Activated T-cell treated with anti-CD3 and anti-CD28 coated beads for 4 hours (primary cell): ENCODE data around the gene KCNN3.

ENCODE experiments used
- DNase-seq: peaks from one replicate; pipeline ENCODE4 v3.0.0-alpha.2; 2020

The KCNN3 gene

DNA sequence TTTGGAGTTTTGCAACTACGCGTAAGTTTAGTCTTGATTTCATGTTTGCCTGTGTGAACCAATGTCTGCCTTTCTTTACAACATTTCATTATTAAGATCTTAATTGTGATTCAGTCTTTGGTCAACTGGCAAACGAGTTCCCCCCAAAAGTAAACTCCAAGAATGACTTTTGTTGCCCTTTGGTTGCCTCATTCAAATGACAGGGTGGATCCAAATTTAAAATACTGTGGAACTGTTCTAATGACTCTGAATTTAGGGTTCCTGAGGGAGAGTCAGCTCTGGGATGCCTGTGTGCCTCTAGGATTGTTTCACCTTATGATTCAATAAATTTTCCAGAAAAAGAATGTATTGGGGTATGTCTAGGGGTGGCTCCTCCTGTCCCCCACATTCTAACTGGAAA is 105.3 kb downstream of the KCNN3 start:
- no peak for DNase-seq

DNA sequence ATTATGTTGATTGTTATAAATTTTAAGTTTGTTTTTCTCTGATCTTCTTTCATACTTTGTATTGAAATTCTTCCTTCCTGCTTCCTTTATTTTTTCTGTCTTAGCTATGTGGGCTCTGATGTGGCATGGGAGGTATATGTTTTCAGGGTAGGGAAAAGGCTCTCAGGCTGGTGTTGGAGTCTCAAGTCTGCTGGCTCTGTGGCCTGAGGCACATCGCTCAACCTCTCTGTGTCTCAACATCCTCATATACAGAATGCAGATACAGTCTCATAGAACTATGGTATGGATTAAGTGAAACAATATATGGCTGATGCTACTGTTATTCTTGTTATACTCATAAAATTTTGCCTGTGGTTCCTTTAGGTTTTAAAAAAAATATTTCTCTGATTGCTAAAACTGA is 105.9 kb downstream of the KCNN3 start:
- no peak for DNase-seq

DNA sequence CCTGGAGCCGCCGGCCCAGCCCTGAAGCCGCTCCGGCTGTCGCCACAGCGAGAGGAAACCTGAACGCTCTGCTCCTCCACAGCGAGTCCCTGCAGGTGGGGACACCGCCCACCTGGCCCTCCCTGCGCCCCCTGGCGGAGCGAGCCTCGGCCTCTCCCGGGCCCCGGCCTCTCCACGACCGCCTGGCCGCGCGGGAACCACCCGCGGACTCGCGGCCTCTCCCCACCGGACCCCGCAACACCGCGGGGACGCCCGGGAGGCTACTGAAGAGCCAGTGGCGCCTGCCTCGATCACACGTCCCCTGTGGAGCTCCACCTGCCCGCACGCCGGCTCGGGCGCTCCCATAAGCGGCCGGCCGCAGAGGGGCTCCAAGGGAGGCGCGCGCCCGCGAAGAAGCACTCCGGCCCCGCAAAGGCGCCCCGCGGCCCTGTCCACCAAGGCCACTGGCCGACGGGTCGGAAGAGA is 109.6 kb downstream of the KCNN3 start:
- DNase-seq, result peak; percentile 84

DNA sequence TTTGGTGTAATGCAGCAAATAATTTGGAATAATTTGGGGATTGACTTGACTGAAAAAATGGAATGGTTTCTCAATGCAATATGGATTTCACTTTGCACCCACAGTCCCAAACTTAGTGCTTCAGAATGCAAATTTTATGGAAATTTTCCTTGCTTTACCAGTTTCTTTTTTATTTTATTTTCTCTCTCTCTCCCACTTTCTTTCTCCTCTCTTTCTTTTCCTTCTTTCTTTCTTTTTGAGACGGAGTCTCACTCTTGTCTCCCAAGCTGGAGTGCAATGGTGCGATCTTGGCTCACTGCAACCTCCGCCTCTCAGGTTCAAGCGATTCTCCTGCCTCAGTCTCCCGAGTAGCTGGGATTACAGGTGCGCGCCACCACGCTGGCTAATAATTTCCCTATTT is 110.3 kb downstream of the KCNN3 start:
- DNase-seq, result no peak

DNA sequence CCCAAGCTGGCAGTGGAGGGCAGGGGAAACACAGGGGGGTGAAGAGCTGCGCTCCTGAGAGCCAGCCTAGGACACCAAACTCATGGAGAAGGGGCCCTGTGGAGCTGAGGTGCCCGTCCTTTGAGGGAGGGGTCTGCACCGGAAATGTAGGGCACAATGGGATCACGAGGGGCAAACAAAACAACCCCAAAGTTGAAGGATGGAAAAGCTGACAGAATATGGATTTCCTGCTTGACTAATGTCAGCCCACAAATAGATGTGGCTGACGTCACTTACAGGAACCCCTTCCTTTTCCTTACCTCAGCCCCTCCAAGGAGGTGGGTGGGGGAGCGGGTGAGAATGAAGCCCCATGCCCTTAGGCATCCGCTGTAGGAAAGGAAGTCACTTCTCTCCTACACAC is 110.9 kb downstream of the KCNN3 start:
- DNase-seq, result peak; percentile 76

DNA sequence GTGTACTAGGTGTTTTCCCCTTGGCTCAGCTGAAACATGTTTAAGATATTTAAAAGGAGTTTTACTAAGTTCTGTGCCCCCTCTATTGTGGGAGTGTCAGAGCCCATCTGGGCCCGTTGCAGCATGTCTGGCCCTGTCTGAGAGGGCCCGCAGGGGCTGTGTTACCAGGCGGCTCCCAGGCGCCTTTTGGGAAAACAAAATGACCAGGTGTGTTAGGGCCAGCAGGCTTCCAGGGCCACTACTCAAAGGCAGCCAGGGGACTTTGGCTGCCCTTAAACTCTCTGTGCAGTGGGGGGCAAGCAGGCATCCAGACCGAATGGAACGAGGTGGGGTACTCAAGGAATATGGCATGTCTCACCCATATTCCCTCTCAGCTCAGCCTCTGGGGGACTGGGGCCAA is 111.7 kb downstream of the KCNN3 start:
- no peak for DNase-seq

DNA sequence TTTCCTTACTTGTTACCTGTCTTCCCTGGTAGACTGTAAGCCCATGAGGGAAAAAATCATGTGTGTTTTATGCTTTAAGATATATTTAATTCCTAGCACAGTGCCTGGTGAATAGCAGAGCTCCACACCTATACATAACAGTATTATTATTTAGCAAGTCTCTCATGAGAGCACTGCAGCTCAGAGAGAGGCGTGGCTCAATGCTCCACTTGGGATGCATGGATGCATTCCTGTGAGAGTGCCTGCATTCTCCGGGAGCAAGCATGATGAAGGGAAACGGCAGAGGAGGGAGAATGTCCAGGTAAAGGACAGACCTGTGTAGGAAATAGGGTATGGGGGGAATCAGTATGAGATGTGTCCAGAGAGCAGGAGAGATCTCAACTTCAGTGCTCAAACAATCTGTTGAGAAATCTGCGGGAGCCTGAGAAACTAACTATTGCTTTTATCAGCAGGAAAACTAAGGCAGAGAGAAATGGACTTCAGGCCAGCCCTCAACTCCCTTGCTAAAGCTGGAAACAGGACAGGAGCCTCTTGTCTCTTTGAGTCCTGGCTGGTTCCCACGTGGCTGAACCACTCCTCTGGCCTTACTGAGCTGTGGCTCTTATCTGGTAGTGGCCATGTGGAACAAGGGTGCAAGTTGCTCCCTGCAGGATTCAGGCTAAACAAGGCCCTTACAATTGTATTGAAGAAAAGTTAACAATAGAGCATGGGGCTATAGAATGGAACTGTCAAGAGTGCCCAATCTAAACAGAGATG is 113.1 kb downstream of the KCNN3 start:
- DNase-seq, result no peak

DNA sequence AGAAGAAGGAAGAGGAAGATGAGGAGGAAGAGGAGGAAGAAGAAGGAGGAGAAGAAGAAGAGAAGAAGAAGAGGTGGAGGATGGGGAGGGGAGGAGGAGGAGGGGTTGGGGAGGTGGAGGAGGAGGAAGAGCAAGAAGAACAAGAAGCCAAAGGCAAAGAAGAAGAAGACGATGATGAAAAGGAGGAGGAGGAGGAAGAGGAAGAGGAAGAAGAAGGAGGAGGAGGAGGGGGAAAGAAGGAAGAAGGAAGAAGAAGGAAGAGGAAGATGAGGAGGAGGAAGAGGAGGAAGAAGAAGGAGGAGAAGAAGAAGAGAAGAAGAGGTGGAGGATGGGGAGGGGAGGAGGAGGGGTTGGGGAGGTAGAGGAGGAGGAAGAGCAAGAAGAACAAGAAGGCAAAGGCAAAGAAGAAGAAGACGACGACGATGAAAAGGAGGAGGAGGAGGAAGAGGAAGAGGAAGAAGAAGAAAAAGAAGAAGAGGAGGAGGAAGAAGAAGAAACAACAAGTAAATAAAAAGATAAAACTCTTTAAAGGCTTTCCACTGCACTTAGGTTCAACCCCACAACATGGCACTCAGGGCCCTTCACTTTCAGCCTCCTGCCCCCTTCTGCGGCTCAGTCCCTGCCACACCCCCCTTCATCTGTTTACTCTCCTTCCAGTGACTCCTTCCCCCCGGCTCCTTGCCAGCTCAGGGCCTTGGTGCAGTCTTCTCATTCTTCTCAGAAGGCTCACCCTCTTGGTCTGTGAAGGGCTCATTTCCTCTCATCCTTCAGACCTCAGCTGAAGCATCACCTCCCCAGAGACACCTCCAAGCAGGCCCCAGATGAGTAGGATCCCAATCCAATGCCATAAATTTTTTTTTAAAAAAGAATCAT is 114.0 kb downstream of the KCNN3 start:
- no peak for DNase-seq

DNA sequence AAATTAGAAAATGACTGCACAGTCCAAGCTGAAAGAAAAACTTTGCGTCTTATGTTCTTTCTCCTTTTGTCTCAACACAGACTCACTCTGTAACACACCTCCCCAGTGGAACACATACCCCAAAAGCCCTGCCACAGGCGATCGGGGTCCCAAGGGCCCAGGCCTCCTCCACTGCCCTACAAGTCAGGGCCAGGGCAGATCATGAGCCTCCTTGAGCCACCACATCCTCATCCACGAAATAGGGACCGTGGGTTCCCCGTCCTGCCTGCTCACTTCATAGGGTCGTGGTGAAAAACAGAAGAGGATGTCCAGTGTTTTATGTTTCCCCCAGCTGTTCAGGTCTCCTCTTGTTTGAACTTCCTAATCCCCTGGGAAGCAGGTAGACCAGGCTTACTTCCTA is 116.7 kb downstream of the KCNN3 start:
- DNase-seq, result no peak

DNA sequence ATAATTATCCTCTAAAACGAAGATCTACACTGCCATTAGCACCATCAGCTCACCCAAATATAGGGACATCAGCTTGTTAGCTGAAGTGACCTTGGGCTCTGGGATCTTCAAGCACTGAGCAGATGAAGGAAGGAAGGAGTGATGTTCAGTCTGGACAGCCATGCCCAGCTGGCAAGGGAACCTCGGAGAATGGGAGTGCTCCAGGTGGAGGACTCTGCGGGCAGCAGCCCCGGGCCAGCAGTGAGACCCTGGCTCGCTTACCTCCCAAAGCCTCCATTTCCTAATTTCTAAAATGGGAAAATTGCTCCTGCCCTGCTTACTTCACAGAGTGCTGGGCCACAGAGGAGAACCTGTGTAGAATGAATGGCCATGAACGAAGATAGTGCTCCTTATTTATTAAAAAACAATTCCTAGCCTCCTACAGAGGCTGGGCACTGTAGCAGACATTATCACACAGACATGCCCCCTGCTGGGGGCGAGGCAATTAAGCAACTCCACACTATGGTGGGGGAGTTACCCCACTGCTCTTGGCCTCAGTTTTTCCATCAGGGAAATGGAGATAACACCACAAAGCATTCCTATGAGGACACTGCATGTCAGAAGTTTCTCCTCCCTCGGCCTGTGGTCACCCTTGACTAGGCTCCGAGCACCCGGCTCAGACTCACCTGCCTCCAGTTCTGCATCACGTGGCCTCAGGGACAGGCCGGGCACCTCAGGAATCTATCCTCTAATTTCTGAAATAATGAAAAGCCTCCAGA is 117.6 kb downstream of the KCNN3 start:
- DNase-seq, result no peak

DNA sequence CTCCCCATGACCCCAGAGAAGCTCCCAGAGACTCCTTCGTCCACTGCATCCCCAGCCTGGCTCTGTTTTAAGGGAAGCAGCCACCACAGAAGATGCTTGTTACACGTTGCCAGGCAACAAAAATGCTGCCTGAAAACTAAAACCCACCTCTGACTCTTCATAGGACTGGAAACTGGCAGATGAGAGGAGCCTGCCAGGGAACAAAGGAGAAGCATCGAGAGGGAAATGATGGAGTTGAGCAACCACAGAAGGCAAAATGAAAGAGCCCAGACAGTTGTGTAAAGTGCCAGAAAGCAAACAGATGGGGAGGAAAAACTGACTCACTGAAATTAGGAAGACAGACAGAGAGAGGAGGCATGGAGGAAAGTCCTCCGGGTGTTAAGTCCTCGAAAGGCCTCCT is 118.4 kb downstream of the KCNN3 start:
- no peak for DNase-seq

DNA sequence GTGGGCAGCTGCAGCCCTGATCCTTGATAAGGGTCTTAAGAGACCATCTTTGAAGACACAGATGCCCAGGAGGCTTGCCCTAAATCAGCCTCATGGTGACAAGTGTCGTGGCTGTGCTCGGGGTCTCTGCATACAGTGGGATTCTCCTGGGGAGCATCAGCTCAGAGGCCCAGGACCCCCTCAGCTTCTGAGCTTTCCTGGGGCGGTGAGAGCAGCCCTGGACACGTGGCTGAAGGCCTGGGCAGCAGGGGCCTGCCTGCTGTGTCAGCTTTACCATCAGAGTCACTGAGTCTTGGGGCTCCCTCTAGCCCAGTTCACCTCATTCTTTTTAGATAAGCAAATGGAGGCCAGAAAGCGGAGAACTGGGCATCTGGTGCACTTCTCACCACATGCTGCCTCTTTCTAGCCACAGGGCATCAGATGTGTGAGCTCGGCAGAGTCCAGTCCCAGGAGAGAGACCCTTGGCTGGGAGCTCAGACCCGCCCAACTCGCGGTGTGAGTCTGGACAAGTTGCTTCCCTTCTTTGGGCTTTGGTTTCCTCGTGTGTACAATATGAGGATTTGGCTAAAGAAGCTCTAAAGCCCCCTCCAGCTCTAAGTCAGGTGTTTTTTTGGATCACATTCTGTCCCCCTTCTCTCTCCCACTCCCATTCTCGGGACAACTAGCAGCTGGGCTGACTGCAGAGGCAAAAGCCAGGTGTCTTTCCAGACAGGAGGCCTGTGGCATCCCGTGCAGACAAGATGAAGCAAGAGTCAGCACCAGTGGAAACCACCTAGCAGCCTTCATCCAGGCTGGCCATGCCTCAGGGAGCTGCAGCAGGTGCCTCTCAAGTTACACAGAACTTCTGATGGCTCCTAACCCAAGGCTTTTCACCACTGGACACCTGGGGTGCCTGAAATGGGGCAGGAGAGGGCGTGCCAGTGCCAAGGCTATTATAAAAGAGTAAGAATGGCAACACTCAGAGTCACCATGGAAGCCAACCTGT is 119.1 kb downstream of the KCNN3 start:
- no peak for DNase-seq

DNA sequence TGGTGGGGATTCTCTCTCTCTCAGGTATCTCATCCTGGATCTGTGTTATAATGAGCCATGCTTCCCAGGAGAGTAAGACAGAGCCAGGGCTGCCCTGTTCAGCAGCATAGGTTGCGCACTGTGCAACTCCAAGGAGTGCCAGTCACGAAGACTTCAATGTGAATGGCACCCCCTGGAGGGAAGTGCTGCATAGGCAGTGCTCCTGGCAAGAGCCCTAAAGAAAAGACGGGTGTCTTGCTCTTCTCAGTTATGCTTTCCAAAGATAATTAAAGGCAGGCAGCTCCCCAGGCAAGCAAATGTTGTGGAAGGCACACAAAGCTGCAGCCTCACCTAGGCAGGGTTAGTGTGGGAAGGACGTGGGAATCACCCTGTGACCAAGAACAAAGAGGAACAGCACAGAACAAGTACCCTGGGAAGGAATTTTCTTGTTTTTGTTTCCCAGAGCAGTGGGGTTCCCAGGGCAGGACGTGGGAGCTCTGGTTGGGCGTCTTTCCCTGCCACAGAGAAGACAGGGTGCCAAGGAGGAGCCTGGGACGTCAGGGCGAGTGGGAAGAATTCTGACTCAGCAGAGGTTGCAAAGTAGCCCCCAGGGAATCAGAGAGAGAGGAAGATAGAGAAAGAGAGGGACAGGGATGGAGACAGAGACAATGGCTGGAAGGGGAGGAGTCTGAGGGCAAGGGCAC is 120.9 kb downstream of the KCNN3 start:
- DNase-seq, result no peak

DNA sequence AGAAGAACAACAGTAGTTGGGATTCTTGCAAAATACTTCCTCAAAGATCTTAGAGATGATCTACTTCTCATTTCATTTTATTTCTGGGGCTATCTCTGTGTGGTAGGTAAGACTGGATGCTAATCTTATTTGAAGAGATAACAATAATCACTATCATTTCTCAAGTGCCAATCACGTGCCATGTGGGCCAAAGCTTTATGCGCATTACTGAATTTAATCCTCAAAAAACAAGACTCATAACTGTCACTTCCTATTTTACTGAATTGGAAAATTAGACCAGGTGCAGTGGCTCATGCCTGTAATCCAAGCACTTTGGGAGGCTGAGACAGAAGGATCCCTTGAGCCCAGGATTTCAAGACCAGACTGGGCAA is 121.7 kb downstream of the KCNN3 start:
- DNase-seq, result no peak

DNA sequence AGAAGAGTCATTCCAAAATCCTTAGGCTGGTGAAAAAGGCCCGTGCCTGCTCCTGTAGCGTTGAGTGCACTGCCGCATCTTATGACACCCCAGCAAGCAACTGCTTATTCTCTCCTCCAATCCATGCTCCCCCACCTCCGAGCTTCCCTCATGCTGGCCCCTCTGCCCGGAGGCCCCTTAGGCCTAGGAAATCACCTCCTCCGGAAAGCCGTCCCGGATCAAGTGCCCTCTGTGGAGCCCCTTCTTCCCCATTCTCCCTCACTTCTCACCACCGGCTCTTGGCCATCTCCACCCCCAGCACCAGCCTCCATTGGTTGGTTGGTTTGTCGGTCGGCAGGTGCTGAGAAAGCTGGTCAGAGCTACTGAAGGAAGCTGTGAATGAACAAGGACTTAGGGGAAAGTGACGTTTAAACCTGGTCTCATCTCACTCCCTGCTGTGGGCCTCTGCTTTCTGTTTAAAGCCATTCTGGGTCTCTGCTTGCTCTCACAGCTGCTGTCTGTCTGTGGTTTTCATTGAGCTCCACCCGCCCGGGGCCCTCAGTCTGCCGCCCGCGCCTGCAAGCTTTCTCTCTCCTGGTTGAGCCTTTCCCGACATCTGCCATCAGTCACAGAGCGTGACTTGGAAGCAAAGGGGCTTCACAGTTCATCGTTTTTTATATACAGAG is 122.2 kb downstream of the KCNN3 start:
- peak; percentile 41 for DNase-seq

DNA sequence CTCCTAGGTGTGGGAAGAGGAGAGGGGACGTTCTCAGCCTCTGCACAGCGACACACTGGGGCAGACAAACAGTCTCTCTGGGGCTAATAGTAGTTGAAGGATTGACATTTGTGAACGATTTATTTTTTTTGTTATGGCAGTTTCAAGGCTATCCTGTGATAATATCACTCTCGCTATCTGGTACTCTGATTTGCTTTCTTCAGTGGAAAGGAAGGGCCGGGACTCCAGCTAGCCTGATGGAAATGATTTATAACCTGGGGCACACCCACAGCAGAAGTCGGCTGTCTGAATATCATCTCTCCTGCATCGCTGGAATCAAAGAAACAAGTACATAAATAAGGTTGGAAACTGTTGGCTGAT is 122.7 kb downstream of the KCNN3 start:
- DNase-seq, result no peak

DNA sequence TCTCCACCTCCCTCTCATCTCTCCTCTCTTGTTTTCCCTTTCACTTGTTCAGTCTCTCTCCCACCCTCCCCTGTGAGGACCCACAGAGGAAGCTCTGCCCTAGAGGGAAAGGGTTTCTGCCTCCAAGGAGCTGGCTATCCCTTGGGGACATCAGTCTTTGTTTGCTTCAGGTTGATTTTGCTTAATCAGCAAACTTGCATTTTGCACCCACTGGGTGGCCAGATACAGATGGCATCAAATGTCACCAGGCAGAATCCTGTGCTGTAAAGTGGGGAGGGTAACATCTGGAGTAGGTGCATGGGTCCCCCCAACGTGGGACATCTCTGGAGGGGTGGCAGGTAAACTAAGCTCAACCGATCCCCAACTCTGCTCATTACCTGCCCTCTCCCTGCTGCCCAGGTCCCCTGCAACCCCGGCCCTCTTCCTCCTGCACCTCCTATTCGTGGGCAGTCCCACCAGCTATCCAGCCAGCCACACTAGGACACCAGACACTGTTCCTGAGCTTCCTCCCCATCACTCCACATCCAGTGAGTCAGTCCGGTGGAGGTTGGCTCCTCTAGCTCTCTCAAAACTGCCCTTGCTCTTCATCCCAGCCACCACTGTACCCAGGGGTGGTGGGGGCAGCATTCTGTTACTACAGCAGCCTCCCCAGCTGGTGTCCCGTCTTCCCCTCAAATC is 123.3 kb downstream of the KCNN3 start:
- DNase-seq, result no peak

DNA sequence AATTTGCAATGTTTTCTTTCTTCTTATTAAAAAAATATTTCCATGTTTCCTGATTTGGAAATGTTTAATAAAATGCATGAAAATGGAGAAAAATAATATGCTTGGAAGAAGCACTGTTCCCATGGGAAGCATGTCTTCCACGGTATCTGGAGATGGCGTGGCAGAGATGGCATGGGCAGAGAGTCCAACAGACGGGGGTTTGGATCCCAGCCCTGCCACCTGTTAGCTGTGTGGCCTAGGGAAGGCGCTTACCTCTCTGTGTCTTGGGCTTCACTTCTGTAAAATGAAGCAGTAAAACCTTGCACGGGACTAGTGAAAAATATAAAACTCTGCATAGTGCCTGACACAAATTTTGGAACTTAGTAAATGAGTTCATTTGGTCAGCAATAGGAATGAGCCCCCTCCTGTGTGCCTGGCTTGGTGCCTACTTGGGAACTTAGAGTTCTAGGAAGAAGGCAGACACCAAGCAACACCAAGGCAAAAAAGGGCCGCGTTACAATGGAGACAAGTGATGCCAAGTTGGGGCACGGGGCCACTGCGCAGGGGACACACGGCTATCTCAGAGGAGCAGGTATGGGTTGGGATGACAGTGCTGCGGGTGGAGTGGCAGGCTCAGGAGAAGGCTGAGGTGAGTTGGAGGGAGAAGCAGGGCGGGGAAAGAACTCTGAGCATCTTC is 124.2 kb downstream of the KCNN3 start:
- no peak for DNase-seq

DNA sequence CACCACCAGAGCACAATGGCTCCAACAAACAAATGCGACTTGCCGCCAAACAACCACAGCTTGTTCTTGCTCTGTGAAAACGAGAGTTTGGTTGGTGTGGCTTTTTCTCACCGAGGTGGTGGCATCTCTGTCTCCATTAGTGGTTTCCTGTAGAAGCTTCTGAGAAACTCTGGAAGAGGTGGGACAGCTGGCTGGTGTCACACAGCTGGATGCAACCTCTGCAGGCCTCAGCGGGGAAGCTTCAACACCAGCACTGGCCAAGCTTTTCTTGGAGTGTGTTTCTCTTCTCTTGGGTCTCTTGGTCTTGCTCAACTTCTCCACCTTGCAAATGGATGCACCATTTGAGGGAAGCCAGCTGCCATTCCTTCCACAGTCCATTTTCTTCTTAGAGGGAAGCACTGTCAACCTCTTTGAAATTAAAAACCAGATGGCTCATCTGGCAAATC is 124.8 kb downstream of the KCNN3 start:
- DNase-seq, result no peak
